Psoas muscle (tissue), 8 donors: ENCODE results near the gene FCN1. TPM values are rescaled to one million over a fixed set of nuclear protein-coding genes. Genes with fewer than 3 reads are reported as not detected.
"Not testable (repeated sequence)": the region's sequence is repeated elsewhere in the genome, so short reads cannot be mapped to it uniquely, and the experiment has no call there.

Experiments used
- ATAC-seq, 4 donors: fragments of 200-7000 bp; cut with Tn5 transposase; one replicate each; pipeline ENCODE4 v1.9.1; 2020; ENCODE audit warnings: moderate library complexity in 3 of 4, mild to moderate bottlenecking in 2 of 4
- DNase-seq, 2 donors: peaks; one replicate each; pipeline ENCODE4 v3.0.0-alpha.2; 2020
- H3K27ac ChIP-seq: fragments of 200-600 bp; one replicate; pipeline ENCODE4 v1.8.0; 2022
- H3K27me3 ChIP-seq, 3 donors: fragments of 200-600 bp in 1 of 3; one replicate each; pipeline versions ENCODE4 v1.6.1 to v1.8.0; 2013 to 2022; ENCODE audit warnings: low read length in 2 of 3, mild to moderate bottlenecking in 2 of 3, moderate library complexity in 1 of 3; ENCODE audit not compliant: insufficient read depth in 3 of 3
- H3K36me3 ChIP-seq, 2 donors: fragments of 200-600 bp in 1 of 2; one replicate each; pipeline versions ENCODE4 v1.6.1 to v1.8.0; 2013 to 2022; ENCODE audit warnings: low read depth in 1 of 2, mild to moderate bottlenecking in 1 of 2, moderate library complexity in 1 of 2; ENCODE audit not compliant: insufficient read depth in 1 of 2
- H3K4me1 ChIP-seq: fragments of 200-600 bp; one replicate; pipeline ENCODE4 v1.8.0; 2022
- H3K4me3 ChIP-seq: fragments of 200-600 bp; one replicate; pipeline ENCODE4 v1.8.0; 2022; ENCODE audit warnings: mild to moderate bottlenecking
- H3K9me3 ChIP-seq: fragments of 200-600 bp; one replicate; pipeline ENCODE4 v1.8.0; 2022
- CTCF ChIP-seq: fragments of 200-600 bp; IDR thresholded peaks from one replicate; pipeline ENCODE4 v1.8.0; 2022; ENCODE audit warnings: antibody characterized with exemption
- WGBS, 3 donors: extraction: QIAGEN DNeasy Blood & Tissue Kit; methylation state at CpG; one replicate each; pipeline versions ENCODE4 v1.1.6 to v1.1.7; 2013; 5-methylcytosine and 5-hydroxymethylcytosine counted together
- intact Hi-C, 2 donors: fragments of 100-400 bp; cut with DNase I; formaldehyde crosslinking; loops; one replicate each; pipeline versions ENCODE4 v1.11.0 to v1.14.2; 2022
- polyA plus RNA-seq, 3 donors: library from polyadenylated mRNA; stranded (reverse); fragments of 200-250 nt; gene quantifications; one replicate each; pipeline ENCODE4 v1.2.3, GENCODE V29; 2013
- total RNA-seq, 4 donors: library from RNA; stranded (reverse); fragmentation: NEBNext Ultra II Directional in 2 of 4; extraction: Animal tissue kit (Norgen Biotek cat#: 25700) in 2 of 4; gene quantifications; one replicate each; pipeline versions ENCODE4 v1.2.1 to v1.2.4, GENCODE V29; 2021 to 2023
- donor health status: healthy with polysubstance abuse.
- donor health status: DM: no; HTN: no; CAD: no; lungs with moderate emphysema.
- donor health status: Bipolar disorder and iron deficiency.
- donor health status: healthy.
- donor health status: DM: yes; HTN: yes; CAD: no.
- donor health status: DM: no; HTN: no; CAD: no.
- donor health status: DM: no; HTN: no; CAD: no.
- donor health status: DM: yes; HTN: yes; CAD: no.

FCN1 gene
- total and polyA plus RNA-seq, 7 donors: 0.51 to 3.9 (median 0.82) TPM

GRCh38 chr9:134959126-134959970, 41.6 kb upstream of the FCN1 start:
- Histone ChIP-seq H3K36me3 (no peaks in the 10 kb centered on the region), H3K9me3 (no peaks in the 10 kb centered on the region), H3K4me3 (no peak overlapping the region), H3K27ac (no peak overlapping the region), H3K4me1 (no peaks in the 10 kb centered on the region), H3K27me3 (peaks cover 0 to 50% (median 2%) of the 10 kb centered on the region in 3 donors)
- DNase-seq: peak in 1 of 2 donors; percentile 28
- TF ChIP-seq CTCF: no peak
- WGBS, 3 donors: 95 to 96% (median 96%) methylated on average over 14 of the region's 14 CpGs
- intact Hi-C loops: no loop called here
- no peak for ATAC-seq

- no peak for TF ChIP-seq CTCF
- no peak for ATAC-seq
Observed at GRCh38 chr9:134957945-134958227, 40.2 kb upstream of the FCN1 start.

GRCh38 chr9:134957165-134957944, 39.6 kb upstream of the FCN1 start:
- no peak for ATAC-seq
- no peak for TF ChIP-seq CTCF
- Histone ChIP-seq H3K27me3 (peaks cover 0 to 42% (median 0%) of the 10 kb centered on the region in 3 donors), H3K4me1 (no peaks in the 10 kb centered on the region), H3K36me3 (no peaks in the 10 kb centered on the region), H3K27ac (no peak overlapping the region), H3K4me3 (no peak overlapping the region), H3K9me3 (no peaks in the 10 kb centered on the region)
- WGBS, 3 donors: 52 to 70% (median 60%) methylated on average over 9 of the region's 9 CpGs
- intact Hi-C loops: no loop called here
- DNase-seq: peak in 1 of 2 donors; percentile 27

More at GRCh38 chr9:134957945-134958227, 40.2 kb upstream of the FCN1 start:
- no peaks in the 10 kb centered on the region for H3K4me1 ChIP-seq
- H3K27ac ChIP-seq: no peak overlapping the region
- intact Hi-C loops: no loop called here
- no peak overlapping the region for H3K4me3 ChIP-seq
- DNase-seq: no peak
- no peaks in the 10 kb centered on the region for H3K9me3 ChIP-seq
- no peaks in the 10 kb centered on the region for H3K36me3 ChIP-seq
- H3K27me3 ChIP-seq: peaks cover 0 to 42% (median 0%) of the 10 kb centered on the region in 3 donors
- 76 to 87% (median 86%) methylated on average over 2 of the region's 2 CpGs for WGBS, 3 donors

GRCh38 chr9:134956387-134956786, 38.7 kb upstream of the FCN1 start:
- H3K27ac ChIP-seq, DNase-seq, H3K4me1 ChIP-seq, H3K4me3 ChIP-seq, H3K9me3 ChIP-seq, H3K36me3 ChIP-seq, ATAC-seq, intact Hi-C loops: not testable (repeated sequence)
- peaks cover 0 to 40% (median 0%) of the 10 kb centered on the region in 3 donors for H3K27me3 ChIP-seq
- WGBS, 3 donors: 87 to 90% (median 89%) methylated on average over 6 of the region's 6 CpGs

GRCh38 chr9:134955801-134956200, 38.1 kb upstream of the FCN1 start:
- Histone ChIP-seq H3K4me1 (no peaks in the 10 kb centered on the region), H3K27ac (no peak overlapping the region), H3K36me3 (no peaks in the 10 kb centered on the region), H3K9me3 (no peaks in the 10 kb centered on the region), H3K4me3 (no peak overlapping the region), H3K27me3 (peaks cover 0 to 35% (median 0%) of the 10 kb centered on the region in 3 donors)
- ATAC-seq: no peak
- peak in 1 of 2 donors; percentile 41 for DNase-seq
- TF ChIP-seq CTCF: no peak
- intact Hi-C loops: no loop called here
- 84 to 94% (median 87%) methylated on average over 7 of the region's 7 CpGs for WGBS, 3 donors
